ENCODE results near the gene SLC16A7.
A peak's percentile ranks its signal among the peaks of the same experiment; 100 is the strongest.

Gene SLC16A7

DNA sequence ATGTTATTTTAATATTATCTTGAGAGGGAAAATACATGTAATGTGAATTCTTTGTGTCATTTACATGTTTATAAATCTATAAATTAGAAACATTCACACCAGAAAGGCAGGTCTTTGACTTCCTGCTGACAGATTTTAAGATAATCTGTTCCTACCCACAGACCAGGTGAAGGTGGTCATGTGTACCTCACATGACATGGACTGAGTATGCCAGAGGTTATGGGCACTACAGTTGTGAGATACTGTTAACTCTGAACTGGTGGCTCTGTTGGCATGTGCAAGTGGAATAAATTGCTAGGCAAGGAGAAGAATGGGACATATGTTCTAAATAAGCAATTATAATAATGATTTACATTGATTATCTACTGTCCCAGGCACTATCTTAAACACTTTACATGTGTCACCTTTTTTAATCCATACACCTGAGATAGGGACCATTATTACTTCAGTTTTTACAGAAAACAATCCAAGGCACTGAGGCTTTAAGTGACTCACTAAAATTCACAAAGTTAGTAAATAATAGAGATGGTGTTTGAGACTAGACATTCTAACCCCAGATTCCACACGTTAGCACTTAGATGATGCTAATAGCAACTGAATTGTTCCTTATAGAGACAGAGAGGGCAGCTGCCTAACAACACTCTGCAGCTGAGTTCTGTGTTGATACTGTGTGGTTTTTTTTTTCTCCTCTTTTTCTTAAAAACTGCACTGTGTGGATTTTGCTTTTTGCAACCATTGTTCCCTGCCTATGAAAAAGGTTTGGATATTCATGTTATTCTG, 23.8 kb downstream of the SLC16A7 start:
- H3K4me3 ChIP-seq (ENCODE audit: low read depth, low read length), result no peak overlapping the region
- TF ChIP-seq CTCF (IDR thresholded peaks at IDR 0.05; ENCODE audit: control insufficient read depth, extremely low read depth, insufficient read depth), result no peak
- no peak for DNase-seq (ENCODE audit: low read depth)

GRCh38 chr12:59620326-59620725, 24.5 kb downstream of the SLC16A7 start:
- DNase-seq (ENCODE audit: low read depth), result no peak
- no peak overlapping the region for H3K4me3 ChIP-seq (ENCODE audit: low read depth, low read length)
- TF ChIP-seq CTCF (IDR thresholded peaks at IDR 0.05; ENCODE audit: control insufficient read depth, extremely low read depth, insufficient read depth), result no peak

DNA sequence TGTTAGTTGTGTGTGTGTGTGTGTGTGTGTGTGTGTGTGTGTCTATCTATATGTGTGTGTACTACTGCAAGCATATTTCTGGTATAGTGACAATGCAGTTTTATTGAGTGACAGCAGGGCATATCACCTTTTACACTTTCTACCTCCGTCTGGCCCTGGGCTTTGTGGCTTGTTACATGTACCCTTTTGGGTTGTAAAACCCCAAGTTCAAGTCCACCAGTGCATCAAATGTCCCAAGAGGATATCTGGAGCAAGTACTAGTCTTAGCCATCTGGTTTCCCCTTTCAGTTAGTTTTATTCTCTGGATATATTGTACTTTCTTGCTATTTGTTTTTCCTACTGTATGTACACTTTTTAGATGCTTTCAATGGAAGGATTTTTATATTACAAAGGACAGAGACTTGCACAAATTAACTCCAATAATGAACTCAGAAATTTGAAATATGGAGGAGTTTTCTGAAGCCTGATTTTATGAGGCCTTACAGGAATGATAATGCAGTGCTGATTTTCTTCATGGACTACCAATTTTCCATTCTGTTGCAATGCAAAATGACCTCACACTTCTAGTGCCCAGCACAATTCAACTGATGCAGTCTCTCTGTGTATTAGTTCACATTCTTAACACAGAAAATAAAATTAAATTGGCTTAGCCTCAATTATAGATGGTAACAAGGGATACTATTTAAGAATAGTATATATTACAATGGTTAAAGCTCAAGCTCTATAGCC, 29.1 kb downstream of the SLC16A7 start:
- DNase-seq (ENCODE audit: low read depth), result no peak
- no peak for TF ChIP-seq CTCF (IDR thresholded peaks at IDR 0.05; ENCODE audit: control insufficient read depth, extremely low read depth, insufficient read depth)
- no peak overlapping the region for H3K4me3 ChIP-seq (ENCODE audit: low read depth, low read length)

- H3K4me3 ChIP-seq (ENCODE audit: low read depth, low read length), result no peak overlapping the region
- peak; percentile 44 for DNase-seq (ENCODE audit: low read depth)
- no peak for TF ChIP-seq CTCF (IDR thresholded peaks at IDR 0.05; ENCODE audit: control insufficient read depth, extremely low read depth, insufficient read depth)
Observed at GRCh38 chr12:59626382-59626781, 30.6 kb downstream of the SLC16A7 start.

GRCh38 chr12:59627582-59627981, 31.8 kb downstream of the SLC16A7 start:
- no peak overlapping the region for H3K4me3 ChIP-seq (ENCODE audit: low read depth, low read length)
- TF ChIP-seq CTCF (IDR thresholded peaks at IDR 0.05; ENCODE audit: control insufficient read depth, extremely low read depth, insufficient read depth), result no peak
- DNase-seq (ENCODE audit: low read depth), result no peak

- no peak for DNase-seq (ENCODE audit: low read depth)
- no peak overlapping the region for H3K4me3 ChIP-seq (ENCODE audit: low read depth, low read length)
- TF ChIP-seq CTCF (IDR thresholded peaks at IDR 0.05; ENCODE audit: control insufficient read depth, extremely low read depth, insufficient read depth), result no peak
Observed at GRCh38 chr12:59629890-59630289, 34.1 kb downstream of the SLC16A7 start.
